Stimulated activated CD8-positive, alpha-beta memory T cell treated with anti-CD3 and anti-CD28 coated beads, Interleukin-15, amount 100 ng/mL, for 48 hours (primary cell): ENCODE measurements around the gene ZNF664.

Experiments used
- DNase-seq, 2 donors: peaks; one replicate each; pipeline ENCODE4 v3.0.0-alpha.2; 2020; ENCODE audit warnings: low read depth in 2 of 2

The ZNF664 gene

DNA sequence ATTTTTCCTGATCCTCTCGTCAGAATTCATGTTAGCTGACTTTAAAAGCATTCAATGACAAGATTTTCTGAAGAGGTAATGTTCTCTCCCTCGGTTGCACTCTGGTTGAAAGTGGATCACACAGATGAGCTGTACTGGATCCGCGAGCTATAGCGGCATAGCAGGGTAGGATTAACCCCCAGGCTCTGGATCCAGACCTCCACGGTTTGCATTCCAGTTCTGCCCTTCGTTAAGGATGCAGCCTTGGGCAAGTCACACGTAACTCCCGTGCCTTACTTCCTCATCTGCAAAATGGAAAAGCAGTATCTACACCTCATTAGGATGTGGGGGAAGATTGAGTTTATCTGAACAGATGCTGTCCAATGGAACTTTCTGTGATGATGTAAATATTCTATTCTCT is 14.1 kb upstream of the ZNF664 start:
- no peak for DNase-seq

DNA sequence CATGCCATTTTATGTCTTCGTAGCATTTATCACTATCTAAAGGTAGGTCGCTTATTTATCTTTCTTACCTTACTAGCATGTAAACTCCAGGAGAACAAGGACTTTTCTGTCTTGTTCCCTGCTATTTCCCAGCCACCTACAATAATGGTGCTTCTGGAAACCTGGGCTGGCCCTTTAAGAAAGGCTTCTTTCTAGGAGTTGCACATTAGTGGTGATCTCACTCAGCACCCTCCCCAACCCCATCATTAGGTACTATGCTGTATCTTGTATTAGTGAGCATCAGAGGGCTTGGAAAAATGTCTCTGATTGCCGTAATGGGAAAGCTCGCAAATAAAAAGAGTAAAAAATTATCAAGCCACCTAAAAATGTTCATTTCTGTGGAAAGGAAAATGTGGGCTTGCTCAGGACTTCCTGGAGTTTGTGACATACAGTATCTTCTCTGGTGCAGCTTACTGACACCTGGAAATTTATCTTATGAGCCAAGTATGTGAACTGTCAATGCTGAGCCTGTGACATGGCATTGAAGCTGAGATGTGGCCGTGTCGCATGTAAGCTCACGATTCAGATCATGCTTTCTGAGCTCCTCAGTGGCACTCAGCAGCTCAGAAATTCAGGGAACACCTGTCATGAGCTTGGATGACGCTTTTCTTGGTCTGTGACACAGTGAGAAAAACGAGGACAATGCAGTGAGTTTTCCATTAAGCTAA is 12.8 kb upstream of the ZNF664 start:
- no peak for DNase-seq

DNA sequence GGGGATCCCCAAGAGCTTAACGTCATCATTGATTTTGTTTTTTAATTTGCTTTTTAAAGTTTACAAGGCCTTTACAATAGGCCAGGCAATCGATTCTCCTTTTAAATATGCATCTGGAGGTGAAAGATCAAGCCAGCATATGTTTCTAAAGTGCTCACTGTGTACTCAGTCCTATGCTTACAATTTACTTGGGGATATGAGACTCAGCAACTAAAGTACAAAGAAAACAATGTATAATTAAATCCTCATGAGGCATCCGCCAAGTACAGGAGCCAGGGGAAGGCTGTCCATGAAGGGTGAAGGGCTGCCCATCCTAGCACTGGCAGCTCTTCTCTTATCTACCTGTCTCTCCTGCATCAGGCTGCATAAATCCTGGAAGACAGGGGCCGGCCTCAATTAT is 12.2 kb upstream of the ZNF664 start:
- DNase-seq = no peak

DNA sequence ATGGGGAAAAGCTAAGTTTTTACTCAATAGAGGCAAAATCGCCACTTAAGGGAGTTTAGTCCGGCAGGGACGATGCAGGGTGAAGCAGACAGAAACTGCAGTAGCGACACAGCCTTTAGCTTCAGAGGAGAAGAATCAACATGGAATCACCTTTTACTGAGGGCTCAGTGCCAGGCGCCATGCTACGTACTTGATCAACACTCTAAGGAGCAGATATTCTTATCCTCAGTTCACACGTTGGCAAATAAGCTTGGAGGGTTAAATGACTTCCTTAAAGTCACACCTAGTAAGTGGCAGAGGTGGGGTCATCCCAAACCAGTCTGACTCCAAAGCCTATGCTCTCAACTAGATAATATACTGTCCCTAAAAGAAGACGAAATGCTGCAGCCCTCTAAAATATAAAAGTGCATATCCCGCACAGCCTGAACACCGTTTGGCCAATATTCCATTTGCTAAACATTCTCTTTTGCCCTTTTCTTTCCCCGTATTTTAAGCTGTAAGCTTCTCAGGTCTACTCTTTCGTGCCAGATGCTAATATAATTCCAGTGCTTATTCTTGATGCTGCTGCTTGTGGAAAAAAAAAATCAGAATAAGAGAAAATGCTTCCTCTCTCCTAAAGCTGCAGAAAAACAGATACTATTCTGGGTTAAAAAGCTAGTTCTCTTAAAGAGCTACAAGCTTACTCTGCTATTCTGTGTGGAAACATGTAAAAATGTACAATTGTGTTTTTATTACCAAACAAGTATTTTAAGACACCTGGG is 11.2 kb upstream of the ZNF664 start:
- no peak for DNase-seq

DNA sequence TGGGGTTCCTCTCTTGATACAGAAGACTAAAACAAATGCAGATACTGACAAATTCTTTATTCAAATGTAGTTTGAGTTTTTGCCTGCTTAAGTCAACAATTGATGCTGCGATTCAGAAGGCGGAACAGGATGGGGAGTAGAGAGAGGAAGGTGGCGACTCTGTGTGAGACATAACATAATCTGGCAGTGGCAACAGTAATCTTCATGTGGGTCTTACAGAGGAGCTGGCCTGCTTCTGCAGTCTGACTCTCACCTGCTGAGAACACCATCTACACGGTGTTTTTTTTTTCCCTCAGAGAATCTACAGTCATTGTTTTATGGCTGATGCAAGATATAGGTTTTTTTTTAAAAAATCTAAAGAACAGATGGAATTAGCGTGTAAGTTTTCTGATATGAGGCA is 10.5 kb upstream of the ZNF664 start:
- no peak for DNase-seq

DNA sequence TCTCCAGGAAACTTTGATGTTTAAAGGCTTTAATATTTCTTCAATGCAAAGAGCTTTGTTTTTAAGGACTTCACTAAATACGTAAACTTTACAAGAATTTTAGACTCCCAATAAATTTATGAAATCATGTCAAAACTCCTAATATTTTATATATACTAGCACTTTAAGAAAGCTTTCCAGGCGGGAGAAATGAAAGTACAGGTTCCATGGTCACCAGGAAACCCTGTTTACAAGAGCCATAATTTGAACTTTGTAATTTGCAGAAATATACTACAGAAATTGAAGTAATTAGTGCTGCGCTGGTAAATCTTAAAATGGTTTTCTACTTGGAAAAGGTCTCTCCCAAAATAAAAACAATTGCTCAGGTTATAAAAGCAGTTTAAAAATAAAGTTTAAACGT is 9.2 kb upstream of the ZNF664 start:
- no peak for DNase-seq

DNA sequence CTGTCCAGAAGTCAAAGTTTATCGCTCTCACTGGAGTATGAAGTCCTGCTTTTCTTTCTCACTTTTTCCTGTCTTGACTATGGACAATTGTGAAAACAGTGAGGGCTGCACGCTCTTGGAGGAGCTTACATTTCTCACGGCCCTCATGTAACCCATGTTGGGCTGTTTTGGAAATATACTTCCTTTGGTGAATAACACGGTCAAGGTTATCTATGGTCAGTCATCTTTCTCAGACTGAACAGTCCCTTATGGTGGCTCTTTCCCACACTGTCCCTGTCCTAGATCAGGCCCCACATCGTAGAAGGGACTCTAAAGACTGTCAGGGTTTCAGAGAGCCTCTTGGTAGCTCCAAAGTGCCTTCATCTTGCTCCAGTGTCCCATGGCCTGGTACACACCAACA is 7.6 kb upstream of the ZNF664 start:
- no peak for DNase-seq

DNA sequence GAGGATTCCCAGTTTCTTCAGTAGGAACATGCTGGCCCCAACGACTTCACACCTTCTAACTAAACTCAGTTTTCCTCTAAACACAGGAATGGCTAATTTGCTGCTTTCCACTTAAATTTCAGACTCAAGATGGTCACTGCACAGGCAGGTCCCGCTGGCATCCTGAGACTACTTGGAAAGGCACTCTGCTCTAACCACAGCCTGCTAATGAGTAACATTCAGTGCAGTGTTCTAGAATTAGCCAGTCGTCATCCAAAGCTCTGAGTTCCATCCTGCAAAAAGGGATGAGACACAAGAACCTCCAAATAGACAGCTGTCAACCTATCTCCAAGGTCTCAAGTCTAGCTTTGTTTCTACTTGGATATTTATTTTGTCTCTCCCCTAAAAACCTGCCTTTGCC is 6.4 kb upstream of the ZNF664 start:
- no peak for DNase-seq

DNA sequence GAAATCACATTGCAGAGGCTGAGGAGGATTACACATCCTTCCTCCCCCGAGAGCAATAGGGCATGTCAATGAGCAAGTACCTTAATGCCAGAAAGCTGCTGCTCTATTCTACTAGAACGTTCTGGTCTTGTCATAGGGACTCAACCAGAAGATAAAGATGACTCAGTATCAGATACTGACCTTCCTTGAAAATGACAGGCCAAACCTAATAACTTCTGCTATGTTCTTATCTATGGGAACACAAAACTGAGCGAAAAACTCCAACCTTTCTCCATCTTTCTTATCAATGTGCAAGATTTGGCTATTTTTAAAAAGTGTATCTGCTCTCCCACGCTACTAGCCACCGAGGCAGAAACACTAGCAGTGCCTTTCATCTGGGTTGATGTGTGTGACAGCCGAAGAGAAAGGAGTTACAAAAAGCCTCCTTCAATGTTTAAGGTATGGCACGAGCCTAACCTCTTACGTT is 5.9 kb upstream of the ZNF664 start:
- DNase-seq = no peak

DNA sequence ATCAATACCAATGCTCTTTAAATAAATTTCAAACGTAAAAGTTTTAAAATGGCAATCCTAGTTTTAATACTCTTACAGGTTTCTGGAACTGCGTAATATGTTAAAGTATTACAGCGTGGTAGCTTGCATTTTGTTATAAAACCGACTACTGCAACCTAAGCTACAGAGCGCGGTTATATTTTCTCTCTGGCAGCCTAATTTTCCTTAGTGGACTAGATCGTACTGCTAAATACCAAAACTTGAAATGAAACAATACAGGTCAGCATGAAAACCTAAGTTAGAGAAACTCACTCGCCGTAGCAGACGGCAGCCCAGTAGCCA is 1.6 kb upstream of the ZNF664 start:
- no peak for DNase-seq

DNA sequence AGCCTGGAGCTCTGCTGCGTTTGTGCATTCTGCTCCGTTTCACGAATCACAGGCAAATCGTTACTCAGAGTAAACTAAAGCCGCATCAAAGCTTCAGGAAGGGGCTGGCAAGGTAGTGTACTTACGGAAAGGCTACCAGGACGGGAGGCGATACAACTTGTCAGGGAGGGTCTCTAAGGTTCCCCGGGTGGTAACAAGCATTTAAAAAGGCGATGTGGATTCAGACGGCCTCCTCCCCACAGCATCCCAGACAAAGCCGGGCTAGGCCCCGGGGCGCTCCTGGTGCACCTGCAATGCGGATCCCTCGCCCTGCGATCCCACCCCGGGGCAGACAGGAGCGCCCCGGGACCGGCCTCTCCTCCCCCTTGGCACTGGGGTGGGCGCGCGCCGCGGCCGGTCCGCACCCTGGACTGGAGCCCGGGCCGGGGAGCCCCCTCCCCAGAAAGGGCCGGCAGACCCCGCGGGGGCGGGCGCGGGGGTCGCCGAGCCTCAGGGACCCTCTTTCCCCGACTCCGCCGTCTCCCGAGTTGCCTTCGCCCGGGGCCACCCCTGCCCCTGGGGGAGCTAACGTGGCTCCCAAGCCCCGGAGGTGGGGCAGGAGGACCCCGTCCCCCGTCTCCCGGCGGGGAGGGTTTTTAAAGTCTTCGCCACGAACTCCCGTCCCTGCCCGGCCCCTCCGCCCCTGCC is 1.1 kb upstream of the ZNF664 start:
- no peak for DNase-seq

DNA sequence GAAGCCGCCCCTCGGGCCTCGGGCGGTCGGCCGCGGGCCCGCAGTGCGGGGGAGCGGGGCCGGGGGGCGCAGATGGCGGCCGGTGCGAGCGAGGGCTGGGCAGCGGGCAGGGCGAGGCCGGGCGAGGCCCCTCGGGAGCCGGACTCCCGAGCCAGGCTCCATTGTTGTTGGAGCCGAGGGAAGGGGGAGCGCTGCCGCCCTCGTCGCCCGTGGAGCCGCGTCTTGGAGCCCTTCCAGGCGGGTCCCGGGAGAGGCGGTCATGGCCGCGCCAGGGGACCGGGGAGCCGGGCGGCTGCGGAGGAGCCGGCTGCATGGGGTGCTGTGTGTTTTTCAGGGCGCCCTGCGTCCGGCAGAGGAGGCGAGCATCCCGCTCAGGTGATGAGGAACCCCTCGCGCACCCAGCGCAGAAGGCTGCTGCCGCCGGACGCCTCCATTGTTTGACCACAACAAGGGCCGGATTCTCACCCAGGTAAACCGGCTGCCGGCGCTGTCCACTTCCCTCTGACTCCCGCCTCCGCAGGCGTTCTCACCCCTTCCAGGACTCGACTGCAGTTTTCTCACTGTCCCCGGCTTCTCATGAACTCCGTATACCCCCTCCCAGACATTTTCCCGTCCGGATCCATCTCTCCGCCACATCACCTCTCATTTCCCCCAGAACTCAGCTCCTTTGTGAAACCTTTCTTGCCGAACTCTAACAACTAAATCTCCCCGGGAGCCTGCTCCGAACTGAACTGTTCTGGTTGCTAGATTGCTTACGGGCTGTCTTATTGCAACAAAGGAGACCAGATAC is 732 bp downstream of the ZNF664 start:
- no peak for DNase-seq

DNA sequence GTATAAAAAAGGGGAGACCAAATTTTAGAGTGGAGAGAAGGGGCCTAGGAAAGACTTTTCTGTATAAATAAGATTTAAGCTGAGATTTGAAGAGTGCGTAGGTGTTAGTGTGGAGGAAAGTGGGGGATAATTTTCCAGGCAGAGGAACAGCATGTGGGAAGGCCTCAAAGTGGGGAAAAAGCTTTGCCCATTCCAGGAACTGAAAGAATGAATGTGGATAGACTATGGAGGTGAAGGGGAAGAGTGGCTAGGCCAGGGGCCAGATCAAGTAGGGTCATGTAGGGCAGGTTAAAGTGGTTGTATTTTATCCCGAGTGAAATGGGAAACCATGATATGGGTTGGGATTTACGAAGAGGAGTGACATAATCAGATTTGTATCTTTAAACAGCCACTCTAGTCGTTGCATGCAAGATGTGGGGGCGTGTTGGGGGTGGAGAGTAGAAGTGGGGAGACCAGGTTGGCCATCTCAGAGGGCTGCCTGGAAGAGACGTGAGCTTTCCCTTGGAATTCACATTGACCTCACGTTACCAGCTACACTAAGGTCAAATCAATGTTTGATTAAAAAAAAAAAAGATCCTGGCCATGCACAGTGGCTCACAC is 3.3 kb downstream of the ZNF664 start:
- DNase-seq = no peak

DNA sequence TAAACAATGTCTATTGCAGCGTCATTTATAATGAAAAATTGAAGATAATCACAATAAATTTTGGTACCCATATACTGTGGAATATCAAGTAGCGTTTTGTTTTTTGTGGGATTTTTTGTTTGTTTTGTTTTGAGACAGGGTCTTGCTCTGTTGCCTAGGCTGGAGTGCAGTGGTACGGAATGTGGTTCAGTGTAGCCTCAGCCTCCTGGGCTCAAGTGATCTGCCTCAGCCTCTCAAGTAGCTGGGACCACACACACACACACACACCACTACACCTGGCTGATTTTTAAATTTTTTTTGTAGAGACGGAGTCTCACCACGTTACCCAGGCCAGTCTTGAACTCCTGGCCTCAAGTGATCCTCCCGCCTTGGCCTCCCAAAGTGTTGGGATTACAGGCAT is 6.6 kb downstream of the ZNF664 start:
- DNase-seq = no peak

DNA sequence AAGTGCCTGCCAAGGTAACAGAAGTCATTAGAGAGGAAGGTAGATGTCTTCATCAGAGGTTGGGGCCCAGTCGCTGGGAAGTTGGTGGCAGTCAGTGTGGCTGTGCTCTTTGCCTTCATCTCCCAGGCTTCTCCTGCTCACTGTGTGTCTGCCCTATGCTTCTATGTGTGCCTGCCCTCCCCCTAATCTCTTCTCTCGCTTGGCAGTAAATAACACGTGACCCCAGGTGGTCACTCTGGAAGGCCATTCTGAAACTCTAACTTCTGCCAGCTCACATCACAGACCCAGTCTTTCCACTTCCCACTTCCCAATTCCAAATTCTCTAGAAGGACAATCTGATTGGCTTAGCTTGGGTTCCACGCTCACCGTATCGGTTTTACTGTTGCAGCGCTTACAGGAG is 9.3 kb downstream of the ZNF664 start:
- no peak for DNase-seq

DNA sequence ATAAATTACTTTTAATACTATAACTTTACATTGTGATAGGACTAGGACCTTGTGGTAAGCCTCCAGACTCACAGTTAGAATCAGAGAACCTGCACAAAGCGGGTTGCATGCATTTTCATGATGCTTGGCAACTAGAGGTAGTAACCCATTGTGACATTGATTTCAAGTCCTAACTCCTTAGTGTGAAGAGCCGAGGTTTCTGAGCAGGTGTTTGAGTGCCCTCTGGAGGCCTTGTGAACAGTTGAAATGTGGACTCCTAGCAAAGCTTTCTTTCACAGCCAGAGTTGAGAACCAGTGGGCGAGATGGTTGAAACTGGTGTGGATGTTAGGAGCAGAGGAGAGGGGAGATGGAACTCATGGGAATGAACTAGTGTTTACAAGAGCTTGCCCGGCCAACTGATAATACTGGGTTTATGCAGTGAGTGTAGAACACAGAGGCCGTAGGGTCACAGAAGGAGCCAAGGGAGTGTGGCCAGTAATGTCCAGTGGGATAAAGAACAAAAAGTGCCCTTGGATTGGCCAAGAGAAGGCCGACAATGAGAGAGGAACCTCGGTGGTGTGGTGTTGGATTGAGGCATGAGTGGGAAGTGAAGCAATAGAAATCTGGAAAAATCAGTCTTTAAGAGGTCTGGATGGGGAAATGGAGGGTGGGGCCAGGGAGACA is 10.9 kb downstream of the ZNF664 start:
- no peak for DNase-seq

DNA sequence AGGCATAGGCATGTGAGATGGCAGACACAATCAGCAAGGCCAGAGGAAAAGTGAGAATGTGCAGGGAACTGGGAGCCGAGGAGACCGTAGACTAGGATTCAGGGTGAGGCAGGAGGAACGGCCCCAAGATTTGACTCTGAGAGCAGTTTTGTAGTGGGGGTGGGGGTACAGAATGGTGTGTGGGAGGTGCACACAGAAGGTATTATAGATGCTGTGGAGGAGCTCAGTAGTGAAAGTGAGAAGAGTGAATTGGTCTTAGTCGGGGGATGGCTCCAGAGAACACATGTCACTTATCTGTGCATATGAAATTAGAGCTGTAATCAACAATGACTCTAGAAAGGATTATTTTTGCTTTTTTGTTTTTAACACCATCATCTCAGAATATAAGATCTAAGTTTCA is 11.9 kb downstream of the ZNF664 start:
- no peak for DNase-seq

DNA sequence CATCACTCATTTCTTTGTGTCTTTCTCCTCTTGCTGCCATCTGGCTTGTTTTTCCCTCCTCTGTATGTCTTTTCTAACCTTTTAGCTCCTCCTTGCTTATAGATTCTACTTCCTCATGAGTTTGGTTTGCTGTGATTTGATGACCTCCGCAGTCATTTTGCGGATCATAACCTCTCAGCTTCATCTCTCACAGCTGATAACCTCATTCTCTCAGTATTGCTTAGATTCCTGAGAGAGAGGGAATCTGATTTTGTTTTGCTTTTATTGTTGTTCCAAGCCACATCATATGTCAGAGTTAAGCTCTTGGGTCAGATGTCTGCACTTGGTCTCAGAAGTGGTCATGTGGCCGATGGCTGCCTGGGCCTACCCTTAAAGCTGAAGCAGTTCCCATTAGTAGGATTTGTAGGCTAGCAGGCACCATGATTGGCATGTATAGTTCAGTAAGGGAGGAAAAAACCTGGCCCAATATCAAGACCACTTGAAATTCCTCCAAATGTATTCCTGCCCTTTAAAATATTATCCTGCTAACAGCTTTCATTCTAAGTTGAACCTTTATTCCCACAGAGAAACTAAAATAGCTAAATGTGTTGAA is 13.5 kb downstream of the ZNF664 start:
- DNase-seq = no peak

DNA sequence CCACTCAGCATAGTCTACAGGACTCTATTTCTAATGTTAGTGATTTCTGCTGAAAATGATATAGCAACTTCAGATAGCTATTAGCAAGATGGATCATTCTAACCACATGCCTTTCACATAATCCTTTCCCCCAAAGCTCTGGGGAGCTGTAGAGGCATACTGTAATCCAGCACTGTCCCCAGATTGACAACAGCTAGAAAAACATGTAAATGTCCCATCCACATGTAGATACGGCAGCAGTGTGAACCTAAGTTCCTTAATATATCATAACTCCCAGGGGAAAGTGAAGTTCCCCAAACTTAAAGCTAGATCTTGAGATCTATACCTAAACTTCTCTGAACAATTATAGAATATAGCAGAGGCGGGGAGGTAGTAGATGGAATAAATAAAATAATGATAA is 14.0 kb downstream of the ZNF664 start:
- DNase-seq = no peak

DNA sequence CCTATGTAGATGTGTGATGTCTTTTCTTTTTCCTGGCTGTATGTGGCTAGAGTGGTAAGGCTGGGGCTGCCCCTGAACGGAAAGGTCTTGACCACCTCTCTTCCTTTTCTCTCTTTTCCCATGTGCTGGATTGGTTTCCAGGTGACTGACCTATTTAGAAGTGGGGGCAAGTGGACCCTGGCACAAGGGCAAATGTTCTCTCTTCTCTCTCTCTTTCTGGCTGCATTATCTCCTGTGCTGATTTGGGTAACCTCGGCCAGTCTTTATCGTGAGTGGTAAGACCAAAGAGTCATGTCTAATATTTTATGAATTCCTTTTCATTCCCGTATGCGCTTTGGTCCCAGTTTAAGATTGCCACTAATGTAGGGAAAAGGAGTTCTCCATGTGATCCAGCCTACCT is 16.2 kb downstream of the ZNF664 start:
- no peak for DNase-seq

DNA sequence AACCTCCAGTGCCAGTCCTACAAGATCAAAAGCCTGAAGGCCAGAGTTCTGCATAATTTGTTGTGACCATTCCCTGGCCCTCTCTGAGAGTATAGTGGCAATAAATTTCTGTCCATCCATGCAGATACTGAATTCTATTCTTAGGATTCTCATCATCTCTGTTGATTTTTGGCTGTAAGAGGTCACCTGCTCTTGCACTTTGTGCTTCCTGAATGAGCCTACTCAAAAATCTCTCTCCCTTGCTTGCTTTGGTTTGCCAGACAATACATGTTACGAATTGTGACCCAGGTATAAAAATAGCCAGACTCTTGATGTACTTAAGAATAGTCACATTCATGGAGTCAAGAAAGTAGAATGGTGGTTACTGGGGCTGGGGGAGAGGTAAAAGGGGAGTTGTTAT is 16.7 kb downstream of the ZNF664 start:
- DNase-seq = no peak
